Body of pancreas (tissue), 4 donors: ENCODE results near the gene APBA2. TPM values are rescaled to one million over a fixed set of nuclear protein-coding genes. Genes with fewer than 3 reads are reported as not detected.

Source experiments
- ATAC-seq: fragments of 150-250 bp; one replicate; pipeline ENCODE4 v1.9.1; 2016
- DNase-seq, 4 donors: peaks; one replicate each; pipeline ENCODE4 v3.0.0-alpha.2; 2019
- H3K27ac ChIP-seq, 4 donors: fragments of 200-600 bp; sonication (generic); 1 replicate in 3 of 4; 2 replicates in 1 of 4; pipeline versions ENCODE4 v1.5.1 to v1.6.1; 2016 to 2019; ENCODE audit warnings: mild to moderate bottlenecking in 1 of 4, mixed read lengths in 1 of 4, moderate library complexity in 1 of 4
- H3K27me3 ChIP-seq, 2 donors: fragments of 200-600 bp; sonication (generic); one replicate each; pipeline ENCODE4 v1.6.0; 2016; ENCODE audit warnings: mild to moderate bottlenecking in 1 of 2
- H3K36me3 ChIP-seq, 2 donors: fragments of 200-600 bp; sonication (generic); replicated peaks in 1 of 2; 2 replicates each; pipeline ENCODE4 v1.5.1; 2016; ENCODE audit warnings: low read depth in 2 of 2; ENCODE audit not compliant: insufficient read depth in 1 of 2
- H3K4me1 ChIP-seq: fragments of 200-600 bp; sonication (generic); one replicate; pipeline ENCODE4 v1.6.0; 2016
- H3K4me3 ChIP-seq, 2 donors: fragments of 200-600 bp; sonication (generic); 1 replicate in 1 of 2; 2 replicates in 1 of 2; pipeline ENCODE4 v1.5.1; 2016 to 2019
- H3K9me3 ChIP-seq, 3 donors: fragments of 200-600 bp; sonication (generic); 1 replicate in 2 of 3; 2 replicates in 1 of 3; pipeline ENCODE4 v1.5.1; 2016
- POLR2A ChIP-seq, 3 donors: fragments of 450-650 bp; IDR thresholded peaks; one replicate each; pipeline ENCODE4 v1.6.1; 2016; ENCODE audit warnings: antibody characterized with exemption in 3 of 3, mild to moderate bottlenecking in 2 of 3
- WGBS, 2 donors: methylation state at CpG; one replicate each; pipeline ENCODE4 v1.1.5; 2017; 5-methylcytosine and 5-hydroxymethylcytosine counted together
- intact Hi-C: fragments of 100-400 bp; cut with DNase I; formaldehyde crosslinking; loops from one replicate; pipeline ENCODE4 v1.15.1; 2023
- total RNA-seq, 2 donors: library from RNA; depleted of rRNA; stranded (reverse); fragments of >200 nt; gene quantifications; one replicate each; pipeline ENCODE4 v1.1.0, GENCODE V29; 2016
- TF ChIP-seq, protein P1 (sequence below), 7 experiments: fragments of 450-650 bp in 4 of 7; fragments of 200-600 bp in 3 of 7; sonication (generic) in 3 of 7; IDR thresholded peaks; one replicate each; pipeline ENCODE4 v1.5.1; 2016 to 2019; ENCODE audit warnings: antibody characterized with exemption in 7 of 7

The APBA2 gene
- total RNA-seq, 2 donors from 2014 or later = 13.2 to 29.0 TPM

DNA sequence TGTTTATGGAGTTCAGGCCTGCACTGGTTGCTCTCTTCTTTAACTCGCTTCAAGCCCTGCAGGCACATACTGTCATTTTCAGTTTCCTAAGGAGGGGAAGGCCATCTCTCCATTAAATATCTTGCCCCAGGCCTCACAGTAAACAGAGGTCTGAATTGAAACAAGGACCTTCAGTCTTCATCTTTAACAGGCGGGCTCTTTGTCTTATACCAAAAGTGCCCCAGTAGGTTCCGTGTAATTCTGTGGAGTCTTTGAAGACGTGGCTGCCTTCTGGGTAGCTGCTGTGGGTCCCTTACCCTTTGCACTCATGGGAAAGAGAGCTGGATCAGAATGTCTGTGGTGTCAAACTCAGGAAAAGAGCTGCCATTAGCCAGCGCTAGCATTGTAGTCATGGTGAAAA, 161.2 kb downstream of the APBA2 start:
- H3K9me3 ChIP-seq = no peaks in the 10 kb centered on the region
- DNase-seq (no peak), ATAC-seq (no peak)
- H3K27ac ChIP-seq = no peak overlapping the region
- no peak overlapping the region for H3K4me3 ChIP-seq
- no peak for TF ChIP-seq POLR2A (IDR thresholded peaks at IDR 0.05)
- TF ChIP-seq, protein P1, sequence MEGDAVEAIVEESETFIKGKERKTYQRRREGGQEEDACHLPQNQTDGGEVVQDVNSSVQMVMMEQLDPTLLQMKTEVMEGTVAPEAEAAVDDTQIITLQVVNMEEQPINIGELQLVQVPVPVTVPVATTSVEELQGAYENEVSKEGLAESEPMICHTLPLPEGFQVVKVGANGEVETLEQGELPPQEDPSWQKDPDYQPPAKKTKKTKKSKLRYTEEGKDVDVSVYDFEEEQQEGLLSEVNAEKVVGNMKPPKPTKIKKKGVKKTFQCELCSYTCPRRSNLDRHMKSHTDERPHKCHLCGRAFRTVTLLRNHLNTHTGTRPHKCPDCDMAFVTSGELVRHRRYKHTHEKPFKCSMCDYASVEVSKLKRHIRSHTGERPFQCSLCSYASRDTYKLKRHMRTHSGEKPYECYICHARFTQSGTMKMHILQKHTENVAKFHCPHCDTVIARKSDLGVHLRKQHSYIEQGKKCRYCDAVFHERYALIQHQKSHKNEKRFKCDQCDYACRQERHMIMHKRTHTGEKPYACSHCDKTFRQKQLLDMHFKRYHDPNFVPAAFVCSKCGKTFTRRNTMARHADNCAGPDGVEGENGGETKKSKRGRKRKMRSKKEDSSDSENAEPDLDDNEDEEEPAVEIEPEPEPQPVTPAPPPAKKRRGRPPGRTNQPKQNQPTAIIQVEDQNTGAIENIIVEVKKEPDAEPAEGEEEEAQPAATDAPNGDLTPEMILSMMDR (IDR thresholded peaks at IDR 0.05) = no peak
- WGBS, 2 donors = 92 to 98% methylated on average over 5 of the region's 5 CpGs
- H3K27me3 ChIP-seq = no peaks in the 10 kb centered on the region
- H3K36me3 ChIP-seq = no peaks in the 10 kb centered on the region
- intact Hi-C loops = no loop called here
- no peaks in the 10 kb centered on the region for H3K4me1 ChIP-seq

DNA sequence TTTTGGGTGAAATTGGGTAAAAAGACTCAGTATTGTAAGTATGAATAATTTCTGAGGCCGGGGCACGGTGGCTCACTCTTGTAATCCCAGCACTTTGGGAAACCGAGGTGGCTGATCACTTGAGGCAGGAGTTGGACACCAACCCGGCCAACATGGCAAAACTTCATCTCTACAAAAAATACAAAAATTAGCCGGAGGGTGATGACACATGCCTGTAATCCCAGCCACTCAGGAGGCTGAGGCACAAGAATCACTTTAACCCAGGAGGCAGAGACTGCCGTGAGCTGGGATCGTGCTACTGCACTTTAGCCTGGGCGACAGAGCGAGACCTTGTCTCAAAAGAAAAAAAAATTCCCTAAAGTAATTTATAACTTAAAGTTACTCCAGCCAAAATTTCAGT, 162.2 kb downstream of the APBA2 start:
- intact Hi-C loops = no loop called here
- no peaks in the 10 kb centered on the region for H3K36me3 ChIP-seq
- H3K27me3 ChIP-seq = no peaks in the 10 kb centered on the region
- no peak overlapping the region for H3K4me3 ChIP-seq
- ATAC-seq (no peak), DNase-seq (no peak)
- no peaks in the 10 kb centered on the region for H3K4me1 ChIP-seq
- WGBS, 2 donors = 93 to 94% methylated on average over 9 of the region's 9 CpGs
- no peak overlapping the region for H3K27ac ChIP-seq
- TF ChIP-seq, protein P1 (IDR thresholded peaks at IDR 0.05) = no peak
- no peak for TF ChIP-seq POLR2A (IDR thresholded peaks at IDR 0.05)
- no peaks in the 10 kb centered on the region for H3K9me3 ChIP-seq

DNA sequence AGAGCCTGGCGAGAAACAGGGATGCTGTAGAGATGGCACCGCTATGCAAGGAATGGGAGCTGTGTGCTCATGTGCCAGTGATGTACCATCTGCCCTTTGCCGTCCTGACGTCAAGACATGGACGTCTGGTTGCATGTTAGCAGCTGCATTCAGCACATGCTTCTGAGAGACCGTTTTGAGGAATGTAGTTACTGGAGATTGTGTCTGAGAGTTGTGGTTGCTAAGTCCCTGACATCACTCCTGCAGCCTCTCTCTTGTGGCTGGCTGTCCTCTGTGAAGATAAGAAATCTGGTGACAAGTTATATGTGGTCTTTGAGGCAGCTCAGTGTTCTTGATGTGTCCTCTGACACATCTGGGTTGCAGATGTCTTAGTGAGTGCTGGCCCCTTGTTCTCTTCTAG, 165.1 kb downstream of the APBA2 start:
- no peak overlapping the region for H3K4me3 ChIP-seq
- DNase-seq (no peak), ATAC-seq (no peak)
- intact Hi-C loops = no loop called here
- H3K36me3 ChIP-seq = no peaks in the 10 kb centered on the region
- no peak overlapping the region for H3K27ac ChIP-seq
- WGBS, 2 donors = 71 to 78% methylated on average over 6 of the region's 6 CpGs
- no peaks in the 10 kb centered on the region for H3K9me3 ChIP-seq
- no peaks in the 10 kb centered on the region for H3K27me3 ChIP-seq
- TF ChIP-seq POLR2A (IDR thresholded peaks at IDR 0.05) = no peak
- TF ChIP-seq, protein P1 (IDR thresholded peaks at IDR 0.05) = no peak
- no peaks in the 10 kb centered on the region for H3K4me1 ChIP-seq

DNA sequence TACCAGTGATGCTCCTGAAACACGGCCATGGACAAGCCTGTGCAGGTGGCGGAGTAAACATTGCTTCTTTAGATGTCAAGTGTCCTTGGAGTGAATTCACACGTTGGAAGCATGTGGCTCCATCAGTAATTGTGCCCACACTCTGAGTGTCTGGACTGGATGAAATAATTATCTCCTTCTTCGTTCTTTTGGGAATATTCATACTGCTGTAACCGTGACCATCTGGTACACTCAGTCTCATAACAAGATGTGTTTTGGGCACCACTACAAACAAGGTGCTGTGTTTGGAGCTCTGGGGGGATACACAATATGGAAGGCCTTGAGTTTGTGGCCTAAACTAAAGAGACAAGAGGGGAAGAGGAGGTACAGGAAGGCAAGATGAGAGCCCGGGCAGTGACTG, 165.6 kb downstream of the APBA2 start:
- no peak for TF ChIP-seq POLR2A (IDR thresholded peaks at IDR 0.05)
- TF ChIP-seq, protein P1 (IDR thresholded peaks at IDR 0.05) = no peak
- Histone ChIP-seq H3K27ac (no peak overlapping the region), H3K4me3 (no peak overlapping the region), H3K36me3 (no peaks in the 10 kb centered on the region), H3K4me1 (no peaks in the 10 kb centered on the region), H3K9me3 (no peaks in the 10 kb centered on the region), H3K27me3 (no peaks in the 10 kb centered on the region)
- intact Hi-C loops = no loop called here
- ATAC-seq (no peak), DNase-seq (no peak)
- 72 to 84% methylated on average over 6 of the region's 6 CpGs for WGBS, 2 donors

DNA sequence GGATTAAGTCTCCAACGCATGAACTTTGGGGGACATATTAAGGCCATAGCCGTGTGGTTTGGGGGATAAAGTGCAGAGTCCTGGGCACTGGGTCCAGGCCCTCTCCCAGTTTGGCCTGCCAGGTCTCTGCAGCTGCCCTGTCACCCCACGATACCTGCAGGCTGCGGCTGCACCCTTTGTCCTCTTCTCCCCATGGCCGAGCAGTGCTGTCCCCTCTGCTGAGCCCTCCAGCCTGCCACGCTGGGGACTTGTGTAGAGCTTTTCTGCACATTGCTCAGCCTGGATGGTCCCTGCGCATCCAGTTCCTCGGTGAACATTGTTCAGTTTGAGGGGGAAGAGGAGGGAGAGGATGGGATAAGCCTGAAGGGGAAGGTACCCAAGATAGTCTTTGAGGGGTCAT, 167.2 kb downstream of the APBA2 start:
- WGBS, 2 donors = 92 to 95% methylated on average over 8 of the region's 8 CpGs
- TF ChIP-seq, protein P1 (IDR thresholded peaks at IDR 0.05) = no peak
- no peak for TF ChIP-seq POLR2A (IDR thresholded peaks at IDR 0.05)
- no peak overlapping the region for H3K4me3 ChIP-seq
- no peaks in the 10 kb centered on the region for H3K27me3 ChIP-seq
- no peaks in the 10 kb centered on the region for H3K9me3 ChIP-seq
- no peak for ATAC-seq
- no peaks in the 10 kb centered on the region for H3K36me3 ChIP-seq
- no peaks in the 10 kb centered on the region for H3K4me1 ChIP-seq
- intact Hi-C loops = no loop called here
- H3K27ac ChIP-seq = no peak overlapping the region
- no peak for DNase-seq
